ENCODE measurements around the gene DTL.
A peak's percentile ranks its signal among the peaks of the same experiment; 100 is the strongest.
"Not testable (repeated sequence)": the region's sequence is repeated elsewhere in the genome, so short reads cannot be mapped to it uniquely, and the experiment has no call there.

Gene DTL

GRCh38 chr1:212035123-212035834 lies at the start of gene DTL, which contains the start of gene INTS7:
TSS of gene DTL (plus strand) at chr1:212035748. CDS start at chr1:212035891, 143 bp downstream.
TSS of gene INTS7 (minus strand) at chr1:212035557. CDS start at chr1:212035437, 120 bp downstream.
- peak; percentile 99 for DNase-seq

- no peak for DNase-seq
These were observed 48.8 kb upstream of the DTL start for GRCh38 chr1:211986628-211987254.

GRCh38 chr1:211991695-211992094 lies 43.9 kb upstream of the DTL start:
- DNase-seq = no peak

GRCh38 chr1:211997426-211997825 lies 38.1 kb upstream of the DTL start:
- DNase-seq = not testable (repeated sequence)

- no peak for DNase-seq
These were observed 33.0 kb upstream of the DTL start for GRCh38 chr1:212002536-212002935.

GRCh38 chr1:212004895-212005608 lies 30.5 kb upstream of the DTL start:
- DNase-seq = no peak

- DNase-seq = no peak
These were observed 28.4 kb upstream of the DTL start for GRCh38 chr1:212007178-212007577.

- no peak for DNase-seq
These were observed 27.7 kb upstream of the DTL start for GRCh38 chr1:212007886-212008285.

- DNase-seq = no peak
These were observed 26.0 kb upstream of the DTL start for GRCh38 chr1:212009561-212009960.

- no peak for DNase-seq
These were observed 25.5 kb upstream of the DTL start for GRCh38 chr1:212010004-212010403.

GRCh38 chr1:212012034-212012740 lies 23.4 kb upstream of the DTL start:
- DNase-seq = no peak

GRCh38 chr1:212013672-212014071 lies 21.9 kb upstream of the DTL start:
- no peak for DNase-seq

GRCh38 chr1:212020975-212021374 lies 14.6 kb upstream of the DTL start:
- no peak for DNase-seq

- DNase-seq = no peak
These were observed 14.0 kb upstream of the DTL start for GRCh38 chr1:212021563-212021962.

GRCh38 chr1:212022908-212023307 lies 12.6 kb upstream of the DTL start:
- DNase-seq = not testable (repeated sequence)

GRCh38 chr1:212024469-212025149 lies 10.9 kb upstream of the DTL start:
- DNase-seq = no peak

GRCh38 chr1:212027727-212028126 lies 7.8 kb upstream of the DTL start:
- not testable (repeated sequence) for DNase-seq

- DNase-seq = no peak
These were observed 4.5 kb upstream of the DTL start for GRCh38 chr1:212030936-212031528.

GRCh38 chr1:212034516-212035122 lies 929 bp upstream of the DTL start:
- no peak for DNase-seq

GRCh38 chr1:212035835-212036605 lies 472 bp downstream of the DTL start:
- no peak for DNase-seq

GRCh38 chr1:212037900-212038299 lies 2.4 kb downstream of the DTL start:
- DNase-seq = no peak
